ENCODE data around the gene TEKT2. TPM values are rescaled to one million over a fixed set of nuclear protein-coding genes. Genes with fewer than 3 reads are reported as not detected.

Gene TEKT2
- polyA plus RNA-seq, 3 donors: 10.0 to 11.2 (median 10.3) TPM

DNA sequence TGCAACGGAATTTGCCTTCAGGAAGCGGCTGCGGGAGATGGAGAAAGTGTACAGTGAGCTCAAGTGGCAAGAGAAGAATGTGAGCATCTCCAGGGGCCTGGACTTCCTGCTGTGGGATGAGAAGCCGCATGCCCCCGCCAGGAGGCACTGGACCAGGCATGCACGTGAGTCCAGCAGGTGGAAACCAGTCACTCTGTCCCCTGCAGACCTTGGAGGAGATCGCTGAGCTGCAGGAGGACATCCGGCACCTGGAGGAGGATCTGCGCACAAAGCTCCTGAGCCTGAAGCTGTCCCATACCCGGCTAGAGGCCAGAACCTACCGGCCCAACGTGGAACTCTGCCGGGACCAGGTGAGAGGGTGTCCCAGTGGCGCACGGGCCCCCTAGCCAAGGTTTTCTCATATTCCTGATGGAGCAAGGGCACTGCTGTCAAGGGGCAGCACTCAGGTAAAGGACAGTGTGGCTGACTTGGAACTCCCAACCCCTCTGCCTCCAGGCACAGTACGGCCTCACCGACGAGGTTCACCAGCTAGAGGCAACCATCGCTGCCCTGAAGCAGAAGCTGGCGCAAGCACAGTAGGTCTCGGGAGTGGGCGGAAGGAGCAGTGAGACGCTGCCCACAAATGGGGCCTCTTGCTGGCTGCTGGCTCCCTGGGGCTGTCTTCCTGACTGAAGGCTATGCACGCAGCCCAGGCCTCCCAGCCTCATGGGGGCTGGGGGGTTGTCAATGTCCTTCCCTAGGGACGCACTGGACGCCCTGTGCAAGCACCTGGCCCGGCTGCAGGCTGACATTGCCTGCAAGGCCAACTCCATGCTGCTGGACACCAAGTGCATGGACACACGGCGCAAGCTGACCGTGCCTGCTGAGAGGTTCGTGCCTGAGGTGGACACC is 3.6 kb downstream of the TEKT2 start:
- no peak for DNase-seq (ENCODE audit: low read depth in 3 of 3, low spot score in 2 of 3)

DNA sequence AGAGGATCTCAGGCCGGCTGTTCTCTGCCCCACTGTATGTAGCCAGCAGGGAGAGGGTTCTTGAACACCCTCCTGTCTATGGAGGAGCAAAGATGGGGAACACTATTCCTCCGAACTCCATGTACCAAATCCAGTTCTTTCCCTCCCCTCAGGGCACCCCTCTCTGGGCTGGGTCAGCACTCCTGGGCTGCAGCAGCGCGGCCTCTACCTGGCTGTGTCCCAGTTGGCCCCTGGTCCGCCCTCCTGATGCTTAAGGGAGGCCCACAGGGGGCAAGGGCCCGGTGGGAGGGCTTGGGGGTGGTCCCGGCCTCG is 4.3 kb downstream of the TEKT2 start:
- no peak for DNase-seq (ENCODE audit: low read depth in 3 of 3, low spot score in 2 of 3)

DNA sequence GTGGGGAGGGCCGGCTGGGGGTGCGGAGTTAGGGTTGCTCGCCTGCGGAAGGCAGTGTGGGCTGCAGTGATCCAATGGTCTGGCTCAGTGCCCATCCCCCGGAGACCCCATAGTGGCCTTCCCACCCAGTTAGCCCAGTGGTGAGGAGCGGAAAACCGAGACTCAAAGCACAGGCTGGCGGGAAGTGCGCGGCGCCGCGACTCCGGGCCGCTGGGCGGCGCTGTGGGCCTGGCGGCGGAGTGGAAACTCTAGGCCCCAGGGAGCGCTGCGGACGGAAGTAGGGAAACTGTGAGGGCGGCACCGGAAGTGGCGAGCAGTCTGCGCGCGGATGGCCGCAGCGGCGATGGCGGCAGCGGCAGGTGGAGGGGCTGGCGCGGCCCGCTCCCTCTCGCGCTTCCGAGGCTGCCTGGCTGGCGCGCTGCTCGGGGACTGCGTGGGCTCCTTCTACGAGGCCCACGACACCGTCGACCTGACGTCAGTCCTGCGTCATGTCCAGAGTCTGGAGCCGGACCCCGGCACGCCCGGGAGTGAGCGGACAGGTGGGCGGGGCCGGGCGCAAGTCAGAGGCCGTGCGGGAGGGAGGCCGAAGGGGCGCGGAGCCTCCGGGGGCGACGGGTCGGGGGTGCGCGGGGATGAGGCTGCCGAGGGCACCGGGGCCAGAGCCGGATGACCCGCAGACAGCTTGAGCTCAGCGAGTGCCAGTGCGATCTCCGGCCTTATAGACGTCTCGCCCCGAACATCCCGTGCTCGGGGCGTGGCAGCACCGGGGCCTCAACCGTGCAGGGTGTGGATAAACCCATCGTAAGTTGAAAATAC is 4.9 kb downstream of the TEKT2 start, which contains the start of gene ADPRS:
TSS of gene ADPRS (plus strand) at position 316 of the 816 bp plus-strand sequence. CDS start at position 329, 13 bp downstream.
- DNase-seq (ENCODE audit: low read depth in 3 of 3, low spot score in 2 of 3): peak in 2 of 3 donors; percentile 67 to 80

- no peak for DNase-seq (ENCODE audit: low read depth in 3 of 3, low spot score in 2 of 3)
Observed at GRCh38 chr1:36089393-36090121, 5.7 kb downstream of the TEKT2 start.

DNA sequence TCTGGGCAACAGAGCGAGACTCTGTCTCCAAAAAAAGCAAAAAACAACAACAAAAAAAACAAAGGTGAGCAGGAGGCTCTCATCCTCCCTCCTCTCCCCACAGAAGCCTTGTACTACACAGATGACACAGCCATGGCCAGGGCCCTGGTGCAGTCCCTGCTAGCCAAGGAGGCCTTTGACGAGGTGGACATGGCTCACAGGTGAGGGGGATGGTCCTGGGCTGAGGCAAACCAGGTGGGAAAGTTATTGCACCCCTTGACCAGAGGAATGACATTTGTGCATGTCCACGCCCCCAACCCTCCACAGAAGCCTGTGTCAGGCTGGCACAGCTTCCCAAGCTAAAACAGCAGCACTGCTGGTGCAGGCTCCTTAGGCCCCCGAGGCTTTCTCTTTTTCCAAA is 7.2 kb downstream of the TEKT2 start:
- DNase-seq (ENCODE audit: low read depth in 3 of 3, low spot score in 2 of 3): no peak

GRCh38 chr1:36091698-36092097 is 7.8 kb downstream of the TEKT2 start:
- DNase-seq (ENCODE audit: low read depth in 3 of 3, low spot score in 2 of 3): no peak

GRCh38 chr1:36092166-36092797 is 8.4 kb downstream of the TEKT2 start:
- no peak for DNase-seq (ENCODE audit: low read depth in 3 of 3, low spot score in 2 of 3)

GRCh38 chr1:36092798-36093185 is 8.9 kb downstream of the TEKT2 start:
- no peak for DNase-seq (ENCODE audit: low read depth in 3 of 3, low spot score in 2 of 3)

DNA sequence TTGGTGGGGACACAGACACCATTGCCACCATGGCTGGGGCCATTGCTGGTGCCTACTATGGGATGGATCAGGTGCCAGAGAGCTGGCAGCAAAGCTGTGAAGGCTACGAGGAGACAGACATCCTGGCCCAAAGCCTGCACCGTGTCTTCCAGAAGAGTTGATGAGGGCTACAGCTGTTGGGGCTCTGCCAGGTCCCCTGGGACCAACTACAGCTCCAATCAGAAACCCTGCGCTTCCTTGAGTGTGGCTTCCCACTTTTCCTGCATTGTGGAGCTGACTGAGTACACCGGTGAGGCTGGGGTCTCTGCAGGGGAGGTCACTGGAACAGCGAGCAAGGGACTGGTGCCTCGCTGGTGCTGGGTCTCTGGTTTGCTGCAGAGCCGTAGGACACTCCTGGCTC is 9.3 kb downstream of the TEKT2 start:
- DNase-seq (ENCODE audit: low read depth in 3 of 3, low spot score in 2 of 3): no peak

GRCh38 chr1:36093929-36094328 is 10.0 kb downstream of the TEKT2 start:
- no peak for DNase-seq (ENCODE audit: low read depth in 3 of 3, low spot score in 2 of 3)

GRCh38 chr1:36094621-36095061 is 10.7 kb downstream of the TEKT2 start:
- DNase-seq (ENCODE audit: low read depth in 3 of 3, low spot score in 2 of 3): no peak

DNA sequence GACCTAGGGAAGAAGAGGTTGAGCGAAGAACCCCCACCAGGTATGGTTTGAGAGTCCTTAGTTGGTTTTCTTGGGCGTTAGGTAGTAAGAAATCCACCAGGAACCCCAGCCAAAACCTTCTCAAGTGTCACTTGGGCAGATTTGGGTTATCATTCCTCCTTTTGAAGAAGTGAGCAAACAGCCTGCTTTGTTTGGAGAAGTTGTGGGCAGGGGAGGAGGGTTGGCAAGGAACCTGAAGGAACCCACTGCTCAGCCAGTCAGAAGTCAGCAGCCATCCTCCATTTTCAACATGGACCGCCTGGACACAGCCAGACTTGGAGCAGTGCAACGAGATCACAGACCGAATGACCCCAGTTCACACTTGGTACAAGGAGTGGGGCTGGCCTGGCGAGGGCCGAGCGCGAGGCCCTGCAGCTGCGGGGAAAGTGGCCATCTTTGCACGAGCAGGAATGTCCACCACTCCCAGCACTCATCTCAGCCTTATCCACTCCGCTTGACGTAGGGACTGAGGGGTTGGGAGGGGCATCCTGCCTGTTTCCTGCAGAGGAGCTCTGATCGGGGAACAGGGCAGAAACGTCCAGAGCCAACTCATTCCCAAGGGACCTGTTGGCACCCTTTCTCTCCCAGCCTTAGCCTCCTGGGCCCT is 12.0 kb downstream of the TEKT2 start:
- DNase-seq (ENCODE audit: low read depth in 3 of 3, low spot score in 2 of 3): no peak

- DNase-seq (ENCODE audit: low read depth in 3 of 3, low spot score in 2 of 3): no peak
Observed at GRCh38 chr1:36096500-36097432, 12.9 kb downstream of the TEKT2 start.

DNA sequence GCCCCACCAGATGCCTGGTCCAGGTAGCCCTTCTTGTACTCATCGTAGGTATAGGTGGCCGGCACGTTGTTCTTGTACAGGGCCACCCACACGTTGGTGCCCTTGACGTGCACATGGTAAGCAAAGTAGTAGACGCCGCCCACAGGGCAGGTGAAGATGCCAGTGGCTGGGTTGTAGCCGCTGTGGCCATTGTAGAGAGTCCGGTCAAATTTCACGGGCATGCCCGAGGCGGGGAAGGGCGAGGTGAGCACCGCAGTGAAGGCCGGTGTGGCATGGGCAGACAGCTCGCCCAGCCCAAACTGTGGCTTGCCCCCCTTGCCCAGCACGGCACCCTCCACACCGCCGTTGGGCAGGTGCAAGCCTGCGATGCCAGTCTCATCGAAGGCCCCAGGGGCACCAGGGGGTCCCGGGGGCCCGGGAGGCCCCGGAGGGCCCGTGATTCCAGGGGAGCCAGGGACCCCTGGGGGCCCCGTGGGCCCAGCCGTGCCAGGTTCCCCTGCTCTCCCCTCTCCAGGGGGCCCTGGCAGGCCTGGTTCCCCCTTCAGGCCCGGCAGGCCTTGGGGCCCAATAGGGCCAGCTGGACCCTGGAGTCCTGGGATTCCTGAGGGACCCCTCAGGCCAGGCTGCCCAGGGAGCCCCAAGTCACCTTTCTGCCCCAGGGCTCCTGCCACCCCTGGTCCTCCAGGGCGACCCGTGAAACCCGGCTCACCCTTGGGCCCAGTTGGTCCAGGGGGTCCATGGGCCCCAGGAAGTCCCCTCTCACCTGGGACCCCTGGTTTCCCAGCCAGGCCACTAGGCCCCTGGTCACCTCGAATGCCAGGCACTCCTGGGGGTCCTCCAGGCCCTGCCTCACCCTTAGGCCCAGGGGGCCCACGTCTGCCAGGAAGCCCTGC is 14.0 kb downstream of the TEKT2 start:
- no peak for DNase-seq (ENCODE audit: low read depth in 3 of 3, low spot score in 2 of 3)

- DNase-seq (ENCODE audit: low read depth in 3 of 3, low spot score in 2 of 3): no peak
Observed at GRCh38 chr1:36098650-36099365, 14.9 kb downstream of the TEKT2 start.

DNA sequence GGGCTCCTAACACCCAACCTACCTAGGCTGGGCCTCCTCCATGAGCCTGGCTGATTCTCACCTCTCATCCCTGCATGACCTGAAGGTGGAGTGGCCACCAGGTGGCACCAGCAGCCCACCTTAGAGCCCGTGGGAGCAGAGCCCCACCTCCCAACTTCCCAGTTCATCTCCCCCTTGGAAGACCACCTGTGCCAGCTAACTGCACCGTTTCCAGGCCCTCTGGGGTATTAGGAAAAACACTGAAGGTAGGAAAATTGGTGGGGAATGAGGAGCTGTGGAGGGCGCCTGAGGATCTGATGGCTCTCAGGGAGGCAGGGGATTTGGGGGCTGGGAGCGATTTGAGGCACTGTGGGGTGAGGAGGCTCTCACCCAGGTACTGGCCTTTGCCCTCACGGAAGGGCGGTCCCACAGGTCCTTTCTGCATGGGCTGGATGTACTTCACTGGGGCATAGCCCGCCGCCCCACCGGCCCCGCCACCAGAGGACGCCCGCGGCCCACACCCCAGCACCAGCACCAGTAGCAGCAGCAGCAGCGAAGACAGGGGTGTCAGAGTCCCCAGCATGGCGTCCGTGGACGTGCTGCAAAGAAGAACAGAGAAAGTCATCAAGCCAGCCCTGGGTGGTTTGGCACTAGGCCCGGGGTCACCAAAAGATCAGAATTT is 15.9 kb downstream of the TEKT2 start:
- DNase-seq (ENCODE audit: low read depth in 3 of 3, low spot score in 2 of 3): peak in 1 of 3 donors; percentile 45

DNA sequence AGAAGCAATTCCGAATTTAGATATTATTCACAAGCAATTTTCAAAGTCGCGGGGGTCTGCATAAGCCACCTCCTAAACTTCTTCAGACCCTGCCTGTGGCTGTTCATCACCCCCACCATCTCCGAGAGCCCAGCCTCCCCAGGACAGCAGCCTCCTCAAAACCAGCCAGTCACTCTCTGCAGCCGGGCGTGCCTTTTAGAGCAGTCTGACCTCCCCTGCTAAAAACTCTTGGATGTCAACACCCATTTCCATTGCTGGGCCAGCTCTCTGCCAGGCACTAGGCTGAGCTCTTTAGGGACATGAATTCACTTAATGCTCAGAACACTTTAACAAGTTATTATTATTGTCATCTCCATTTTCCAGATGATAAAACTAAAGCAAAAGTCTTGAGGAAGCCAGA is 16.5 kb downstream of the TEKT2 start:
- DNase-seq (ENCODE audit: low read depth in 3 of 3, low spot score in 2 of 3): no peak
